Right lobe of liver (tissue), 4 donors: ENCODE results near the gene HS6ST3.

Experiments used
- POLR2A ChIP-seq: fragments of 450-650 bp; IDR thresholded peaks from one replicate; pipeline ENCODE4 v1.6.1; 2017; ENCODE audit warnings: antibody characterized with exemption, mild to moderate bottlenecking
- TF ChIP-seq, protein P1 (sequence below), 4 donors: fragments of 200-600 bp in 3 of 4; fragments of 450-650 bp in 1 of 4; IDR thresholded peaks; one replicate each; pipeline versions ENCODE4 v1.5.1 to v1.8.0; 2016 to 2022; ENCODE audit warnings: antibody characterized with exemption in 4 of 4, mild to moderate bottlenecking in 2 of 4
- donor health status: DM: no; HTN: no; CAD: no.
- donor health status: DM: no; HTN: no; CAD: no.
- donor health status: DM: no; HTN: yes; CAD: no.

- TF ChIP-seq, protein P1, sequence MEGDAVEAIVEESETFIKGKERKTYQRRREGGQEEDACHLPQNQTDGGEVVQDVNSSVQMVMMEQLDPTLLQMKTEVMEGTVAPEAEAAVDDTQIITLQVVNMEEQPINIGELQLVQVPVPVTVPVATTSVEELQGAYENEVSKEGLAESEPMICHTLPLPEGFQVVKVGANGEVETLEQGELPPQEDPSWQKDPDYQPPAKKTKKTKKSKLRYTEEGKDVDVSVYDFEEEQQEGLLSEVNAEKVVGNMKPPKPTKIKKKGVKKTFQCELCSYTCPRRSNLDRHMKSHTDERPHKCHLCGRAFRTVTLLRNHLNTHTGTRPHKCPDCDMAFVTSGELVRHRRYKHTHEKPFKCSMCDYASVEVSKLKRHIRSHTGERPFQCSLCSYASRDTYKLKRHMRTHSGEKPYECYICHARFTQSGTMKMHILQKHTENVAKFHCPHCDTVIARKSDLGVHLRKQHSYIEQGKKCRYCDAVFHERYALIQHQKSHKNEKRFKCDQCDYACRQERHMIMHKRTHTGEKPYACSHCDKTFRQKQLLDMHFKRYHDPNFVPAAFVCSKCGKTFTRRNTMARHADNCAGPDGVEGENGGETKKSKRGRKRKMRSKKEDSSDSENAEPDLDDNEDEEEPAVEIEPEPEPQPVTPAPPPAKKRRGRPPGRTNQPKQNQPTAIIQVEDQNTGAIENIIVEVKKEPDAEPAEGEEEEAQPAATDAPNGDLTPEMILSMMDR (IDR thresholded peaks at IDR 0.05) = no peak
- no peak for TF ChIP-seq POLR2A
Observed at GRCh38 chr13:96768524-96768923, 678.6 kb downstream of the HS6ST3 start.
